K562 (cell line): ENCODE results near the gene CENPN. TPM values are rescaled to one million over a fixed set of nuclear protein-coding genes. Genes with fewer than 3 reads are reported as not detected.

Experiments used
- CREBBP ChIP-seq: IDR thresholded peaks from one replicate; pipeline ENCODE4 v1.6.1; 2012; ENCODE audit warnings: low read depth, mild to moderate bottlenecking, control low read depth, inconsistent platforms, low read length
- HEY1 ChIP-seq: fragments of 250-450 bp; sonication (Bioruptor Pico); IDR thresholded peaks from 2 replicates; pipeline ENCODE4 v1.5.0; 2020; ENCODE audit warnings: mild to moderate bottlenecking, moderate library complexity, borderline replicate concordance
- ID3 ChIP-seq, 2 experiments: fragments of 250-450 bp in 1 of 2; fragments of 450-650 bp in 1 of 2; sonication (Bioruptor Pico) in 1 of 2; IDR thresholded peaks; 2 replicates each; pipeline versions ENCODE4 v1.6.1 to v1.8.0; 2016 to 2021; ENCODE audit warnings: mild to moderate bottlenecking in 2 of 2, moderate library complexity in 2 of 2, missing compliant biosample characterization in 1 of 2, missing genetic modification characterization in 1 of 2
- KLF6 ChIP-seq: fragments of 250-450 bp; sonication (Bioruptor Pico); IDR thresholded peaks from 2 replicates; pipeline ENCODE4 v1.4.0; 2020; ENCODE audit warnings: mild to moderate bottlenecking, moderate library complexity, borderline replicate concordance
- SRF ChIP-seq, 2 experiments: fragments of 250-450, 450-650 bp in 1 of 2; sonication (Bioruptor Pico) in 1 of 2; sonication (generic) in 1 of 2; formaldehyde crosslinking; IDR thresholded peaks; 2 replicates each; pipeline versions ENCODE4 v1.5.0 to v1.5.1; 2020 to 2022; ENCODE audit warnings: mild to moderate bottlenecking in 1 of 2, missing genetic modification reagents in 1 of 2
- TGIF2 ChIP-seq: sonication (generic); formaldehyde crosslinking; IDR thresholded peaks from 2 replicates; pipeline ENCODE4 v1.8.1; 2022; ENCODE audit warnings: mild to moderate bottlenecking, missing genetic modification reagents, moderate library complexity
- TSC22D4 ChIP-seq: fragments of 450-650 bp; IDR thresholded peaks from 2 replicates; pipeline ENCODE4 v1.6.1; 2016; ENCODE audit warnings: missing genetic modification characterization, missing biosample characterization, control low read depth
- ZNF407 ChIP-seq: fragments of 450-650 bp; IDR thresholded peaks from 2 replicates; pipeline ENCODE4 v1.6.1; 2016; ENCODE audit warnings: low read depth
- polyA plus RNA-seq, 8 experiments: library from polyadenylated mRNA; depleted of rRNA in 4 of 8; stranded (reverse) in 5 of 8; unstranded in 3 of 8; fragments of >200 nt; fragmentation: Nextera tagmentation in 2 of 8; fragmentation: Illumina TruSeq in 1 of 8; extraction: Ambion mirVana in 2 of 8; extraction: Trizol in 1 of 8; gene quantifications; 2 replicates each; pipeline versions ENCODE4 v1.2.1 to v1.2.3, GENCODE V29; 2011 to 2014; ENCODE audit warnings: inconsistent platforms in 1 of 8, missing spikeins in 1 of 8
- total RNA-seq, 7 experiments: library from RNA; depleted of rRNA in 6 of 7; stranded (reverse); fragments of >200 nt in 6 of 7; fragmentation: Illumina TruSeq in 2 of 7; extraction: Trizol in 2 of 7; gene quantifications; 2 replicates each; pipeline versions ENCODE4 v1.2.1 to v1.2.3, GENCODE V29; 2011 to 2021; ENCODE audit warnings: low replicate concordance in 1 of 7
- TF ChIP-seq, protein P1 (sequence below): fragments of 450-650 bp; IDR thresholded peaks from 2 replicates; pipeline ENCODE4 v1.6.1; 2016; ENCODE audit warnings: mild to moderate bottlenecking
- TF ChIP-seq, protein P2 (sequence below): fragments of 450-650 bp; formaldehyde crosslinking; IDR thresholded peaks from 2 replicates; pipeline ENCODE4 v1.4.0; 2020; ENCODE audit warnings: mild to moderate bottlenecking
- TF ChIP-seq, protein P3 (sequence below): IDR thresholded peaks from 2 replicates; pipeline ENCODE4 v1.6.1; 2011; ENCODE audit not compliant: insufficient read length; ENCODE audit errors: extremely low read depth

Gene CENPN
- total and polyA plus RNA-seq, 9 of the 15 experiments (the other 6 are each of a cell fraction or from before 2014, with no cell fraction given), result 92.3 to 384 (median 140) TPM

- TF ChIP-seq, protein P1, sequence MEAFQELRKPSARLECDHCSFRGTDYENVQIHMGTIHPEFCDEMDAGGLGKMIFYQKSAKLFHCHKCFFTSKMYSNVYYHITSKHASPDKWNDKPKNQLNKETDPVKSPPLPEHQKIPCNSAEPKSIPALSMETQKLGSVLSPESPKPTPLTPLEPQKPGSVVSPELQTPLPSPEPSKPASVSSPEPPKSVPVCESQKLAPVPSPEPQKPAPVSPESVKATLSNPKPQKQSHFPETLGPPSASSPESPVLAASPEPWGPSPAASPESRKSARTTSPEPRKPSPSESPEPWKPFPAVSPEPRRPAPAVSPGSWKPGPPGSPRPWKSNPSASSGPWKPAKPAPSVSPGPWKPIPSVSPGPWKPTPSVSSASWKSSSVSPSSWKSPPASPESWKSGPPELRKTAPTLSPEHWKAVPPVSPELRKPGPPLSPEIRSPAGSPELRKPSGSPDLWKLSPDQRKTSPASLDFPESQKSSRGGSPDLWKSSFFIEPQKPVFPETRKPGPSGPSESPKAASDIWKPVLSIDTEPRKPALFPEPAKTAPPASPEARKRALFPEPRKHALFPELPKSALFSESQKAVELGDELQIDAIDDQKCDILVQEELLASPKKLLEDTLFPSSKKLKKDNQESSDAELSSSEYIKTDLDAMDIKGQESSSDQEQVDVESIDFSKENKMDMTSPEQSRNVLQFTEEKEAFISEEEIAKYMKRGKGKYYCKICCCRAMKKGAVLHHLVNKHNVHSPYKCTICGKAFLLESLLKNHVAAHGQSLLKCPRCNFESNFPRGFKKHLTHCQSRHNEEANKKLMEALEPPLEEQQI, result no peak
- TF ChIP-seq SRF (CRISPR knock-in tag; IDR thresholded peaks at IDR 0.05) (peak; percentile 55 to 68; a peak in 3 of 4 replicates), ID3 (CRISPR knock-in tag; IDR thresholded peaks at IDR 0.05) (no peak), ID3 (tag; IDR thresholded peaks at IDR 0.05) (peak; percentile 13; the same call in 1 of the 2 replicates), HEY1 (CRISPR knock-in tag) (no peak), TGIF2 (no peak; the same call in 1 of the 2 replicates), ZNF407 (peak; percentile 94), KLF6 (CRISPR knock-in tag) (peak; percentile 24; the same call in 1 of the 2 replicates), TSC22D4 (tag) (no peak), CREBBP (no peak)
- TF ChIP-seq, protein P2, sequence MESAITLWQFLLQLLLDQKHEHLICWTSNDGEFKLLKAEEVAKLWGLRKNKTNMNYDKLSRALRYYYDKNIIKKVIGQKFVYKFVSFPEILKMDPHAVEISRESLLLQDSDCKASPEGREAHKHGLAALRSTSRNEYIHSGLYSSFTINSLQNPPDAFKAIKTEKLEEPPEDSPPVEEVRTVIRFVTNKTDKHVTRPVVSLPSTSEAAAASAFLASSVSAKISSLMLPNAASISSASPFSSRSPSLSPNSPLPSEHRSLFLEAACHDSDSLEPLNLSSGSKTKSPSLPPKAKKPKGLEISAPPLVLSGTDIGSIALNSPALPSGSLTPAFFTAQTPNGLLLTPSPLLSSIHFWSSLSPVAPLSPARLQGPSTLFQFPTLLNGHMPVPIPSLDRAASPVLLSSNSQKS (CRISPR knock-in tag), result peak; percentile 51; the same call in 1 of the 2 replicates
- TF ChIP-seq, protein P3, sequence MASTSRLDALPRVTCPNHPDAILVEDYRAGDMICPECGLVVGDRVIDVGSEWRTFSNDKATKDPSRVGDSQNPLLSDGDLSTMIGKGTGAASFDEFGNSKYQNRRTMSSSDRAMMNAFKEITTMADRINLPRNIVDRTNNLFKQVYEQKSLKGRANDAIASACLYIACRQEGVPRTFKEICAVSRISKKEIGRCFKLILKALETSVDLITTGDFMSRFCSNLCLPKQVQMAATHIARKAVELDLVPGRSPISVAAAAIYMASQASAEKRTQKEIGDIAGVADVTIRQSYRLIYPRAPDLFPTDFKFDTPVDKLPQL, result no peak
These were observed at the start of gene CENPN, which contains the start of gene CMC2 (continued) for GRCh38 chr16:81006813-81007695.
